Osteoblast (primary cell): ENCODE results near the gene CELF5. TPM values are rescaled to one million over a fixed set of nuclear protein-coding genes. Genes with fewer than 3 reads are reported as not detected.
A peak's percentile ranks its signal among the peaks of the same experiment; 100 is the strongest.
"Not testable (repeated sequence)": the region's sequence is repeated elsewhere in the genome, so short reads cannot be mapped to it uniquely, and the experiment has no call there.

Experiments used
- DNase-seq: peaks from one replicate; pipeline ENCODE4 v3.0.0; 2011; ENCODE audit warnings: low spot score, mixed read lengths; ENCODE audit not compliant: insufficient read length; ENCODE audit errors: missing footprints
- H2AFZ ChIP-seq: 2 replicates; pipeline ENCODE4 v1.6.0; 2011; ENCODE audit warnings: mild to moderate bottlenecking, low read length
- H3K27ac ChIP-seq: 2 replicates; pipeline ENCODE4 v1.5.1; 2011; ENCODE audit warnings: mild to moderate bottlenecking, low read depth, low read length, moderate library complexity
- H3K27me3 ChIP-seq: 2 replicates; pipeline ENCODE4 v1.6.0; 2012; ENCODE audit warnings: mild to moderate bottlenecking, control low read depth, inconsistent platforms, low read length, moderate library complexity; ENCODE audit not compliant: insufficient read depth
- H3K36me3 ChIP-seq: 2 replicates; pipeline ENCODE4 v1.5.1; 2011; ENCODE audit warnings: mild to moderate bottlenecking, low read length, control low read depth, moderate library complexity; ENCODE audit not compliant: insufficient read depth
- H3K4me1 ChIP-seq: 2 replicates; pipeline ENCODE4 v1.5.1; 2011; ENCODE audit warnings: mild to moderate bottlenecking, low read length, control low read depth, moderate library complexity; ENCODE audit not compliant: insufficient read depth
- H3K4me2 ChIP-seq: 2 replicates; pipeline ENCODE4 v1.6.0; 2011; ENCODE audit warnings: mild to moderate bottlenecking, low read length; ENCODE audit not compliant: insufficient read depth
- H3K4me3 ChIP-seq: fragments of 200-600 bp; sonication (generic); 3 replicates; pipeline ENCODE4 v1.5.1; 2012; ENCODE audit warnings: mild to moderate bottlenecking, low read length, inconsistent platforms; ENCODE audit not compliant: insufficient read depth
- H3K79me2 ChIP-seq: 2 replicates; pipeline ENCODE4 v1.6.0; 2012; ENCODE audit warnings: mild to moderate bottlenecking, low read length, control low read depth, inconsistent platforms; ENCODE audit not compliant: insufficient read depth
- H3K9me3 ChIP-seq: 2 replicates; pipeline ENCODE4 v1.5.1; 2011; ENCODE audit warnings: low read depth, low read length, control low read depth
- H4K20me1 ChIP-seq: 2 replicates; pipeline ENCODE4 v1.6.0; 2012; ENCODE audit warnings: mild to moderate bottlenecking, low read length, control low read depth; ENCODE audit not compliant: insufficient read depth
- total RNA-seq: library from RNA; depleted of rRNA; stranded (reverse); fragments of >200 nt; gene quantifications from 2 replicates; pipeline ENCODE4 v1.2.3, GENCODE V29; 2012
- TF ChIP-seq, protein P1 (sequence below): IDR thresholded peaks from 2 replicates; pipeline ENCODE4 v1.5.1; 2011; ENCODE audit warnings: mild to moderate bottlenecking, low read depth, low read length, moderate library complexity; ENCODE audit errors: extremely low read depth

Gene CELF5
- total RNA-seq, 1 donor: not detected

- TF ChIP-seq, protein P1, sequence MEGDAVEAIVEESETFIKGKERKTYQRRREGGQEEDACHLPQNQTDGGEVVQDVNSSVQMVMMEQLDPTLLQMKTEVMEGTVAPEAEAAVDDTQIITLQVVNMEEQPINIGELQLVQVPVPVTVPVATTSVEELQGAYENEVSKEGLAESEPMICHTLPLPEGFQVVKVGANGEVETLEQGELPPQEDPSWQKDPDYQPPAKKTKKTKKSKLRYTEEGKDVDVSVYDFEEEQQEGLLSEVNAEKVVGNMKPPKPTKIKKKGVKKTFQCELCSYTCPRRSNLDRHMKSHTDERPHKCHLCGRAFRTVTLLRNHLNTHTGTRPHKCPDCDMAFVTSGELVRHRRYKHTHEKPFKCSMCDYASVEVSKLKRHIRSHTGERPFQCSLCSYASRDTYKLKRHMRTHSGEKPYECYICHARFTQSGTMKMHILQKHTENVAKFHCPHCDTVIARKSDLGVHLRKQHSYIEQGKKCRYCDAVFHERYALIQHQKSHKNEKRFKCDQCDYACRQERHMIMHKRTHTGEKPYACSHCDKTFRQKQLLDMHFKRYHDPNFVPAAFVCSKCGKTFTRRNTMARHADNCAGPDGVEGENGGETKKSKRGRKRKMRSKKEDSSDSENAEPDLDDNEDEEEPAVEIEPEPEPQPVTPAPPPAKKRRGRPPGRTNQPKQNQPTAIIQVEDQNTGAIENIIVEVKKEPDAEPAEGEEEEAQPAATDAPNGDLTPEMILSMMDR: no peak
- H3K27me3 ChIP-seq: peaks cover 2% of the 10 kb centered on the region
- no peak overlapping the region for H3K27ac ChIP-seq
- no peak overlapping the region for H2AFZ ChIP-seq
- DNase-seq: no peak
- H3K79me2 ChIP-seq: no peaks in the 10 kb centered on the region
- no peaks in the 10 kb centered on the region for H3K9me3 ChIP-seq
- no peaks in the 10 kb centered on the region for H3K36me3 ChIP-seq
- no peak overlapping the region for H3K4me3 ChIP-seq
- no peak overlapping the region for H3K4me2 ChIP-seq
- no peaks in the 10 kb centered on the region for H4K20me1 ChIP-seq
- H3K4me1 ChIP-seq: no peaks in the 10 kb centered on the region
Measured at GRCh38 chr19:3220576-3220975, 3.9 kb upstream of the CELF5 start.

DNA sequence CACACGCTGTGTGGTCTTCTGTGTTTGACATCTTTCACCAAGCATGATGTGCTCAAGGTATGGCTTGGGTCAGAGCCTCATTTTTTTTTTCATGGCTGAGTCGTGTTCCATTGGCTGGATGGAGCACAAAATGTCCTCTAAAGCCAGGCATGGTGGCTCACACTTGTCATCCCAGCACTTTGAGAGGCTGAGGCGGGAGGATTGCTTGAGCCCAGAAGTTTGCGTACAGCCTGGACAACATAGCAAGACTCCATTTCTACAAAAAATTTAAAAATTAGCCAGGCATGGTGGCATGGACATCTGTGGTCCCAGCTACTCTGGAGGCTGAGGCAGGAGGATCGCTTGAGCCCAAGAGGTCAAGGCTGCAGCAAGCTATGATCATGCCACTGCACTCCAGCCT, 2.9 kb upstream of the CELF5 start:
- not testable (repeated sequence) for H4K20me1 ChIP-seq, H2AFZ ChIP-seq

DNA sequence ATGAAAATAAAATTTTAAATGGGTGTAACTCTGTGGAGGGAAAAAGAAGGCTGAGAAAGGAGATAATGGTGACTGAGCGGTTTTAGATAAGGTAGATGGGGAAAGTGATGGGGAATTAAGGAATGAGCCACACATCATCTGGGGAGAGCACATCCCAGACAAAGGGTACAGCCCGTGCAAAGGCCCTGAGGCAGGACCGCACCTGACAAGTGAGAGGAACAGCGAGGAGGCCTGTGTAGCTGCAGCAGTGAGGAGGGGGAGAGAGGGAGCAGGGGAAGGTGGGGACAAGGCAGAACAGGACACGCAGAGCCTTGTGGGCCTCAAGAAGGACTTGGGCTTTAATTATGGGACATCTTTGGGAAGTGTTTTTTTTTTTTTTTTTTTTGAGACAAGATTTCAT, 1.8 kb upstream of the CELF5 start:
- H3K9me3 ChIP-seq: no peaks in the 10 kb centered on the region
- no peak overlapping the region for H3K4me2 ChIP-seq
- no peaks in the 10 kb centered on the region for H3K4me1 ChIP-seq
- DNase-seq: no peak
- H3K27me3 ChIP-seq: peaks cover 20% of the 10 kb centered on the region
- no peaks in the 10 kb centered on the region for H4K20me1 ChIP-seq
- no peaks in the 10 kb centered on the region for H3K79me2 ChIP-seq
- TF ChIP-seq, protein P1: no peak
- H3K27ac ChIP-seq: no peak overlapping the region
- H3K36me3 ChIP-seq: no peaks in the 10 kb centered on the region
- no peak overlapping the region for H2AFZ ChIP-seq
- no peak overlapping the region for H3K4me3 ChIP-seq

More for the DNA sequence above, 2.9 kb upstream of the CELF5 start:
- not testable (repeated sequence) for DNase-seq, H3K36me3 ChIP-seq, H3K79me2 ChIP-seq, H3K9me3 ChIP-seq, H3K4me3 ChIP-seq, H3K4me1 ChIP-seq, H3K4me2 ChIP-seq, H3K27ac ChIP-seq
- peaks cover 10% of the 10 kb centered on the region for H3K27me3 ChIP-seq

DNA sequence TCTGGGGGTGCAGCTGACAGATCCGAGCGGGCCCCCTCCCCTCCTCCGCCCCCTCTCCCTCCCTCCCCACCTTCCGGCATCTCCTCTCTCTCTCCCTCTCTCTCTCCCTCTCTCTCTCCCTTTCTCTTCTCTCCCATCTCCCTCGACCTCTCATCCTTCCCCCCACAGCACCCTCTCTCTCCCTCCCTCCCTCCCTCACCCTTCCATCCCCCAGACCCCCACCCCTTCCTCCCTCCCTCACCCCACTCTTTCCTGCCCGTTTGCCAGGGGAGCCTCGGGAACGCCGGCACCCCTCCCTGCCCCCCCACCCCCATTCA, 666 bp downstream of the CELF5 start:
- no peak overlapping the region for H3K4me3 ChIP-seq
- H3K79me2 ChIP-seq: no peaks in the 10 kb centered on the region
- no peaks in the 10 kb centered on the region for H3K9me3 ChIP-seq
- H3K36me3 ChIP-seq: no peaks in the 10 kb centered on the region
- H3K4me2 ChIP-seq: no peak overlapping the region
- no peak for DNase-seq
- no peaks in the 10 kb centered on the region for H3K4me1 ChIP-seq
- H4K20me1 ChIP-seq: no peaks in the 10 kb centered on the region
- no peak overlapping the region for H2AFZ ChIP-seq
- H3K27me3 ChIP-seq: peaks cover 39% of the 10 kb centered on the region
- no peak overlapping the region for H3K27ac ChIP-seq
- TF ChIP-seq, protein P1: no peak

DNA sequence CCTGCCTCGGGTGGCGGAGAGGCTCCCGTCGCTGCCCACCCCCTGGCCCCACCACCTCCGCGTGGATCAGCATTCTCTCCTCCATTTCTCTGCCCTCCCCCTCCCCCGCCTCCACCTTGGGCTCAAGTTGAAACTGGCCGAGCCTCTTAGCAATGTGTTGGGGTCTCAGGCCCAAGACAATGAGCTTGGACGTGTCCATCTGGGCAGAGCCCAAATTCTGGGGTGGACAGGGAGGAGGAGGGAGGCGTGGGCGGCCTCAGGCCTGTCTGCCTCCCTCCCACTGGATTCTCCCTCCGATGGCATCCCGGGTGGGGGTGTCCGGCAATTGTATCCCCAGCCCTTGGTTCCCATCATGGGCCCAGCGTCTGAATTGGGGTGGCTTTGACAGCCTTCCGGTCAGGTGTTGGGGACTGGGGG, 1.2 kb downstream of the CELF5 start:
- DNase-seq: peak; percentile 85

More for the DNA sequence above, 1.2 kb downstream of the CELF5 start:
- peaks cover 44% of the 10 kb centered on the region for H3K27me3 ChIP-seq
- H4K20me1 ChIP-seq: no peaks in the 10 kb centered on the region
- H3K36me3 ChIP-seq: no peaks in the 10 kb centered on the region
- H3K4me3 ChIP-seq: no peak overlapping the region
- H2AFZ ChIP-seq: no peak overlapping the region
- no peaks in the 10 kb centered on the region for H3K9me3 ChIP-seq
- TF ChIP-seq, protein P1: no peak
- H3K4me2 ChIP-seq: no peak overlapping the region
- no peaks in the 10 kb centered on the region for H3K4me1 ChIP-seq
- no peaks in the 10 kb centered on the region for H3K79me2 ChIP-seq
- no peak overlapping the region for H3K27ac ChIP-seq
